Fibroblast of skin of back (primary cell): ENCODE results near the gene DIAPH2.
"Not testable (repeated sequence)": the region's sequence is repeated elsewhere in the genome, so short reads cannot be mapped to it uniquely, and the experiment has no call there.

ENCODE experiments used
- DNase-seq: peaks from one replicate; pipeline ENCODE4 v3.0.0-alpha.2; 2013

The DIAPH2 gene

GRCh38 chrX:96833333-96833732, 148.7 kb downstream of the DIAPH2 start:
- DNase-seq = peak; percentile 6

- DNase-seq = no peak
Measured at GRCh38 chrX:96834137-96834536, 149.5 kb downstream of the DIAPH2 start.

DNA sequence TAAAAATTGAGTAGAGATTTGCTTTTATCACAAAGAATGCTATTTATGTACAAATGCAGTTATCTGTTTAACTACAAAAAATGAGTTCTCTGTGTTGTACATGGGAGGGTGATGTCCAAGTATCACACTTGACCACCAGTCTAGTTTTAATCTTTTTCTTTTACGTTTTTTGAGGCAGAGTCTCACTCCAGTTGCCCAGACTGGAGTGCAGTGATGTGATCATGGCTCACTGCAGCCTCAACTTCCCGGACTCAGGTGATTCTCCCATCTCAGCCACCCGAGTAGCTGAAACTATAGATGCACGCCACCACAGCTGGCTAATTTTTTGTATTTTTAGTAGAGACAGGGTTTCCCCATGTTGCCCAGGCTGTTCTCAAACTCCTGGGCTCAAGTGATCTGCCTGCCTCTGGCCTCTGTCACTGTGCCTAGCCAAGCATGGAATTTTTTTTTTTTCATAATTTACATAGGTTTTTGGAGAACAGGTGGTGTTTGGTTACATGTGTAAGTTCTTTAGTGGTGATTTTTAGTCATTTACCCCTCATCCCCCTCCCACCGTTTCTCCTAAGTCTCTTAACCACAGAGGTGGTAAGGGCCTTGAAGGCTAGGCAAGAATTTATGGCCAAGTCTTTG, 151.1 kb downstream of the DIAPH2 start:
- no peak for DNase-seq

GRCh38 chrX:96837808-96838207, 153.2 kb downstream of the DIAPH2 start:
- DNase-seq = peak; percentile 19

DNA sequence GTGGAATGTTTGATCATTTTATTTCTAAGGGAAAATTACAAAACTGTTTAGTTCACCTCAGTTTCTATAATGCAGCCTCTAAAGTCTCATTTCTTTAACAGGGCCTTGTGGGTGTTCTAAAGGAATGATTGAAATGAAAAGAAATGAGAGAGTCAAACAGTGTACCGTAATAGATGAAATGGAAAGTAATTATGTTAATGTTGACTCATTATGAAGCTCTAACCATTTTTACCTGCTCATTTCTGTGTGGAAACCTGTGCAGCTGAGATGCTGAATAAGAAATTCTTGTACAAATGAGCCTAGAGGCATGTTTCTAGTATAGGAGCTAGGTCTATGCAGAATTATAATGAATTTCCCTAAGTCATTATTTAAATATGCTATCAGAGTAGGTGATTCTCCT, 153.9 kb downstream of the DIAPH2 start:
- no peak for DNase-seq

GRCh38 chrX:96841325-96841724, 156.7 kb downstream of the DIAPH2 start:
- no peak for DNase-seq

DNA sequence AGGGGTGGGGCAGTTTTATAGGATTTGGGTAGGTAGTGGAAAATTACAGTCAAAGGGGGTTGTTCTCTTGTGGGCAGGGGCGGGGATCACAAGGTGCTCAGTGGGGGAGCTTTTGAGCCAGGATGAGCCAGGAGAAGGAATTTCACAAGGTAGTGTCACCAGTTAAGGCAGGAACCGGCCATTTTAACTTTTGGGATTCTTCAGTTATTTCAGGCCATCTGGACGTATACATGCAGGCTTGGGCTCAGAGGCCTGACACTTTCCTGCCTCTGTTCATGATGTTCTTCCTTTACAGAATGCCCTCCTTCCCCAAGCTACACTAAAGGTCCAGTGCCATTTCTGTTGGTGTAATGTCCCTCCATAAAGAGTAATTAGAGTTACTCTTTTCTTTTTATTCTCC, 157.2 kb downstream of the DIAPH2 start:
- not testable (repeated sequence) for DNase-seq

DNA sequence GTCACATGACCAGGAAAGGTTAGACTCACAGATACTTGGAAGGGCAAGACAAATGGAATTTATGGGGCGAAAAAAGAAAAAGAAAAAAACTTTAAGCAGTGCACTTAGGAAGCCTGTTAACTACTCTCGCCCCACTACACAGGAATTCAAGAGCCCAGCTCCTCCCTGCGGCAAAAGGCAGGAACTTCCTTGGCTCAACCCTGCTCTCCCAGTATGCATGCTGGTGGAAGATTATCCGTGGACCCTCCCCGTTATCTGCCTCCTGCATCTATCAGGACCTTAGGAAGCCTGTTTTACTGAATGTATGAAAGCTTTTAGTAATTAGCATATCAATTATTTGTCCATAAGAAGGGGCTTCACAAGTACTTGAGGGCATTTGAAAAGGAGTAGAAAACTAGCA, 158.9 kb downstream of the DIAPH2 start:
- DNase-seq = peak; percentile 7

DNA sequence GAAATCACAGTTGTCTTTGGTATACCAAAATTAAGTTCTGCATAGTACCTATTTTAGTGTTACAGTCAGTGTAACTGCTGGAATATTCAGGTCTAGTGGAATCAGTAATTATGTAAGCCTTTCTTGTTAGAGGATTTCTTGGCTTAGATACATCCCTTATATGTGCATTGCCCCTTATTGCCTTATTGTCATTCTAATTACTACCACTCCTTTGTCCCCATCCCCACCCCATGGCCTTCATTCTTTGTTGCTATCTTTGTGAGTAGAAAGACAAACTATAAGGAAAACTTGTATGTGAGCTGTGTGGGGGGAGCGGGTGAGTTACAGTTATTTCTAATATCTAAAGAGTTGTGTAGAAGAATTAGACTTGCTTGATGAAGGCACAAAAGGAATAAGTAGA, 162.2 kb downstream of the DIAPH2 start:
- DNase-seq = no peak

DNA sequence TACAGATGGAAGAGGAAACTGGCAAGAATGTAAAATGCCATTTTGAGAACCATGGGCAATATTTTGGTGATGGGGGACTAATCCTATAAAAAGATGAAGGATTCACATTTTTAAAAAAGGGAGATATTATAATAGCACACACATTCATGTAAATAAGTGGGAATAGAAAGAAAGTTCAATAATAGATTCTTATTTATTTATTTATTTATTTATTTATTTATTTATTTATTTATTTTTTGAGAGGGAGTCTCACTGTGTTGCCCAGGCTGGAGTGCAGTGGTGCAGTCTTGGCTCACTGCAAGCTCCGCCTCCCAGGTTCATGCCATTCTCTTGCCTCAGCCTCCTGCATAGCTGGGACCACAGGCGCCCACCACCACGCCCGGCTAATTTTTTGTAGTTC, 174.8 kb downstream of the DIAPH2 start:
- not testable (repeated sequence) for DNase-seq

GRCh38 chrX:96861218-96861617, 176.6 kb downstream of the DIAPH2 start:
- no peak for DNase-seq

GRCh38 chrX:96861661-96862060, 177.0 kb downstream of the DIAPH2 start:
- no peak for DNase-seq

- DNase-seq = no peak
Measured at GRCh38 chrX:96883608-96884007, 199.0 kb downstream of the DIAPH2 start, which contains the start of gene RPA4. Gene RPA4, plus strand, starts transcription at chrX:96883908. Its CDS starts 403 bp downstream, at chrX:96884311.

GRCh38 chrX:96884027-96884426, 199.4 kb downstream of the DIAPH2 start:
- no peak for DNase-seq

- DNase-seq = peak; percentile 37
Measured at GRCh38 chrX:96889726-96890125, 205.1 kb downstream of the DIAPH2 start.

GRCh38 chrX:96906741-96907140, 222.1 kb downstream of the DIAPH2 start:
- peak; percentile 0 for DNase-seq

GRCh38 chrX:96907516-96908272, 223.1 kb downstream of the DIAPH2 start:
- no peak for DNase-seq

DNA sequence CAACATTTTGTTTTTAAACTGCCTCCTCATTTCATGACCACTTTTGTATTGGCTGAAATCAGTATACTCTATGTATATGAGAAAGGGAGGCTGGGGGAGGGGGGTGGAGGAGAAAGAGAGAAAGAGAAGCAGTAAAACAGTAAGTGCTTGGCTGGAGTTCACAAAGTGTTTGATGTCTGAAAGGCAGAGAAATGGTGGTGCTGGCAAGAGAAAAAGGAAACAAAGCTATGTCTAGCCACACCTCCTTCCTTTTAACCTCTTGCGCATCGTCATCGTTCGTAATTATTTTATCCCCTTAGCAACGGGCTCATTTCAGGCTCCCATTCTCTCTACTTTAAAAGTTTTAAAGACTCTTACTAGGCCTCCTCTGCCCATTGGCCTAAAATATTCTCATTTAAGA, 224.6 kb downstream of the DIAPH2 start:
- DNase-seq = no peak

DNA sequence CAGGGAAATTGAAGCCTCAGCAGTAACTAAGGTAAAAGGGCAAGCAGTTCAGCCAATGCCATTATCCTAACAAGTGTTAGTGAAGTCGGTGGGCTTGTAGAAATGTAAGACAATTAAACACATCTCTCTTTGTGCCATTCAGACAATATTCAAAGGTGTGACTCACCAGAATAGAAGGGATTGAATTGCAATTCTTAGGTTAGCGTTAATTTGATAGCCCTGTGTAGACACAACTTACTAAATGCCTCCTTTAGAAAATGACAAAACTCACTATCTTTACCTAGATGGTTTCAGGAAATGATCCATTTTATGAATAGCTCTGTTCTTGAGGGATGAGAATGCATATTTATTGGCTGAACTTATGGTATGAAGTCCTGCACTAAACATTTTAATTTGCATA, 234.2 kb downstream of the DIAPH2 start:
- DNase-seq = no peak

DNA sequence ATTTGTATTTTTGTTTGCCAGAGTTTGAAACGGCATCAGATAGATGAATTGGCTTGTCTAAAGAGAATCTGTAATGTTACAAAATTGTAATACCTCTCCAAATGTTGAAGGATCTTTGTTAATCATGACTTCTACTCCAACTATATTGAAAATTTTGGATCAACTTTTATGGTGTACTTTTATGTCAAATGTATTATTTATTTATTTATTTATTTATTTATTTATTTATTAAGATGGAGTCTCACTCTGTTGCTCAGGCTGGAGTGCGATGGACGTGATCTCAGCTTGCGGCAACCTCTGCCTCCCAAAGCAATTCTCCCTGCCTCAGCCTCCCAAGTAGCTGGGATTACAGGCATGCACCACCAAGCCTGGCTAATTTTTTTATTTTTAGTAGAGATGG, 235.0 kb downstream of the DIAPH2 start:
- no peak for DNase-seq

GRCh38 chrX:96924581-96924980, 239.9 kb downstream of the DIAPH2 start:
- DNase-seq = no peak

GRCh38 chrX:96929036-96929435, 244.4 kb downstream of the DIAPH2 start:
- no peak for DNase-seq

- DNase-seq = no peak
Measured at GRCh38 chrX:96957718-96958117, 273.1 kb downstream of the DIAPH2 start.

- no peak for DNase-seq
Measured at GRCh38 chrX:96971812-96972211, 287.2 kb downstream of the DIAPH2 start.
